ENCODE results near the gene HS1BP3.
A peak's percentile ranks its signal among the peaks of the same experiment; 100 is the strongest.

HS1BP3 gene

GRCh38 chr2:20674974-20675679 lies 24.2 kb upstream of the HS1BP3 start:
- DNase-seq (ENCODE audit: low spot score), result peak; percentile 85

- DNase-seq (ENCODE audit: low spot score), result no peak
Measured at GRCh38 chr2:20674309-20674965, 23.5 kb upstream of the HS1BP3 start.

- no peak for DNase-seq (ENCODE audit: low spot score)
Measured at GRCh38 chr2:20673686-20674308, 22.9 kb upstream of the HS1BP3 start.

GRCh38 chr2:20672201-20672951 lies 21.5 kb upstream of the HS1BP3 start:
- no peak for DNase-seq (ENCODE audit: low spot score)

GRCh38 chr2:20671736-20672080 lies 20.8 kb upstream of the HS1BP3 start:
- DNase-seq (ENCODE audit: low spot score), result no peak

GRCh38 chr2:20671036-20671735 lies 20.3 kb upstream of the HS1BP3 start:
- no peak for DNase-seq (ENCODE audit: low spot score)

- DNase-seq (ENCODE audit: low spot score), result no peak
Measured at GRCh38 chr2:20670315-20671035, 19.6 kb upstream of the HS1BP3 start.

GRCh38 chr2:20669562-20670314 lies 18.8 kb upstream of the HS1BP3 start:
- DNase-seq (ENCODE audit: low spot score), result no peak

- no peak for DNase-seq (ENCODE audit: low spot score)
Measured at GRCh38 chr2:20668871-20669475, 18.1 kb upstream of the HS1BP3 start.

GRCh38 chr2:20668451-20668850 lies 17.6 kb upstream of the HS1BP3 start:
- DNase-seq (ENCODE audit: low spot score), result no peak

- DNase-seq (ENCODE audit: low spot score), result peak; percentile 20
Measured at GRCh38 chr2:20667531-20668401, 16.9 kb upstream of the HS1BP3 start.

- no peak for DNase-seq (ENCODE audit: low spot score)
Measured at GRCh38 chr2:20667151-20667530, 16.2 kb upstream of the HS1BP3 start.

GRCh38 chr2:20666304-20667150 lies 15.6 kb upstream of the HS1BP3 start, which contains the start of gene GDF7:
TSS of gene GDF7 (plus strand) at chr2:20667144. CDS start at chr2:20667240, 96 bp downstream.
- DNase-seq (ENCODE audit: low spot score), result no peak

GRCh38 chr2:20666005-20666303 lies 15.1 kb upstream of the HS1BP3 start:
- no peak for DNase-seq (ENCODE audit: low spot score)

GRCh38 chr2:20665243-20666004 lies 14.5 kb upstream of the HS1BP3 start:
- DNase-seq (ENCODE audit: low spot score), result no peak

GRCh38 chr2:20664431-20665242 lies 13.7 kb upstream of the HS1BP3 start:
- DNase-seq (ENCODE audit: low spot score), result no peak

- DNase-seq (ENCODE audit: low spot score), result no peak
Measured at GRCh38 chr2:20664071-20664390, 13.1 kb upstream of the HS1BP3 start.

All from kidney tubule cell (primary cell).